ENCODE measurements around the gene ZNF212. TPM values are rescaled to one million over a fixed set of nuclear protein-coding genes. Genes with fewer than 3 reads are reported as not detected.
"Not testable (repeated sequence)": the region's sequence is repeated elsewhere in the genome, so short reads cannot be mapped to it uniquely, and the experiment has no call there.

The ZNF212 gene
- polyA plus RNA-seq, 3 donors: 16.5 to 20.9 (median 18.8) TPM

DNA sequence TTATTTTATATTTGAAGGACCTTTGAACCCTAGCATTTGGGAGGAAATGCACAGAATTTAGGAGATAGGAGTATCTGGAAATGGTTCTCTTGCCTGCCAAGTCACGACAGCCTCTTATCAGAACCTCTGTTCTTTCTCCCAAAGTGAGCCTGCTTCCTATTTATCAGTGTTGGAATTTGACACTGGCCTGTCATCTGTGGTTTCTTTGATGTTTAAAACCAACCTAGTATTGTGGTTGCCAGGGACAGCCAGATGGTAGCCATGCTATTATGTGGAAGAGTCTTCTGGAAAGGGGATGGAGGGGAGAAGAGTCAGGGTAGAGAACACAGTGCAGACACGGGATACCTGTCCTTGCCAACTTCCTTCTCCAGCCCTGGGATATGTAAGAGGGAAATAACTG lies 23.0 kb upstream of the ZNF212 start:
- no peak for DNase-seq

DNA sequence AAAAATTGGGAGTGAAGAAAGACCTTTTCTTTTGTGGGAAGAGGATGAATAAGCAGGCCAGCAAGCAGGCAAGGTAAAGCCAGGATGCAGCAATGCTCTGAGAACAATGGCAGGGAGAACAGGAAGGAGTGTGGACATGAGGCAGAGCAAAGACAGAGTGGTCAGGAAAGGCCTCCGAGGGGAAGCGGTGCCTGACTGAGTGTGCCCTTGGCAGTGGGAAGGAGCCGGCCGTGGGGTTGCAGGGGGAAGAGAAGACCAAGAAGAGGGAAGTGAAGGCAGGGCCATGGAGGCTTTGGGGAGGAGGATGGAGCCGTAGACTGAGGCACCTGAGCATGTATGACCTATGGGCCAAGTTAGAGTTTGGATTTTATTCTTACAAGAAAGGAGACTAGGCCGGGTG lies 21.9 kb upstream of the ZNF212 start:
- DNase-seq: no peak

DNA sequence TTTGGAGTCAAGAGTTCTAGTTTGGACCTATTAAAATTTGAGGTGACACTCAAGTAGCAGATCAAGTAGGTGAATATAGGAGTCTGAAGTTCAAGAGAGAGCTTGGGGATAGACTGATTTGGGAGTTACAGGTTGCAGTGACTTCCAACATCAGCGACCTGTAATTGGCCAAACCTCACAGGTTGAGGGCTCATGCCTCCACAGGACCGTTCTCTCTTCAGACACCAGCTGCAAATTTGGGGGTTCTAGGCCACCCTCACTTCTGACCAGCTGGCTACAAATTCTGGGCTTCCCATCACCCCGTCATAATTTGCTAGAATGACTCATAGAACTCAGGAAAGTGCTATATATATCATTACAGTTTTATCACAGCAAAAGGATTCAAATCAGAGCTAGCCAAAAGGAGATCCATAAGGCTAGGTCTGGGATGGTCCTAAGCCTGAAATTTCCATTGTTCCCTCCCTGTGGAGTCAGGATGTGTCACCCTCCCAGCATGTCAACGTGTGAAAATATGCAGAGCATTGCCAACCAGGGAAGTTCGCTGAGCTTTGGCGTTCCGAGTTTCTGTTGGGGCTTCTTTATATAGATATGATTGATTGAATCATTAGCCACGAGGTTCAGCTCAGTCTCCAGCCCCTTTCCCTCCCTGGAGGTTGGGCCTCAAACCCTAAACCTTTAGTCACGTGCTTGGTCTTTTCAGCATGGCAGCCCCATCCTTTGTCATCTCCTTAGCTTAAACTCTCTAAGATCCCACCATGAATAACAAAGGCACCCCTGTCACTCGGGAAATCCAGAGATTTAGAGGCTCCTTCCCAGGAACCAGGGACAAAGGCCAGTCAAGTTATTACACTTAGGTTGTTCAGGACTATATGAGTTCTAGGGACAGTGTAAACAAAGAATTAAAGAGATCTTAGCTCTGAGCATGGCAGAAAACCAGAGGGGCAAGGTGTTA lies 20.7 kb upstream of the ZNF212 start:
- no peak for DNase-seq

DNA sequence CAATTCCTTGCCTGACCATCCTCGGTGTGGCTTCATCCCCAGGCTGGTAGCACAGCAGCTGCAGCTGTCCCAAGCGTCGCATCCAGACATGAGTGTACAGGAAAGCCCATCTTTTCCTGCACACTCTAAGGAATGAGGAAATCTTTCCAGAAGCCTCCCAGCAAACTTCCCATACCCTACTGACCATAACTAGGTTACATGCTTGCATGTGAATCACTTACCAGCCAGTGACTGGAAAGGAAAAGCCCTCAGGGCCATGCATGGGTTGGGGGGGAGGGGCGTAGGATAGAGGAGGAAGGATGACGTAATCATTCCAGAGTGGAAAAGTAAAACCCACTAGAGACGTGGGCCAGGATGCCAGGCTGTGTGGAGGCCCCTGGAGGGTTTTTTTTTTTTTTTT lies 18.9 kb upstream of the ZNF212 start:
- no peak for DNase-seq

DNA sequence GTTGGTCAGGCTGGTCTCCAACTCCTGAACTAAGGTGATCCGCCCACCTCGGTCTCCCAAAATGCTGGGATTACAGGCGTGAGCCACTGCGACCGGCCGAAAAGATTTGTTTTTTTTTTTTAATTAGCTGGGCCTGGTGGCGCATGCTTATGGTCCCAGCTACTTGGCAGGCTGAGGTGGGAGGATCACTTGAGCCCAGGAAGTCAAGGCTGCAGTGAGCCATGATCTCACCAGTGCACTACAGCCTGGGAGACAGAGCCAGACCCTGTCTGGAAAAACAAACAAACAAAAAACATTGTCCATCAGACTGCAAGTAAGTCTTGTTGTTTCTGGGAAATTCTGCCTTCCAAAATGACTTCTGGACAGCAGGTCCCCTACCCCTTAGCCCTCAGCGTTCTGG lies 16.3 kb upstream of the ZNF212 start:
- DNase-seq: no peak

DNA sequence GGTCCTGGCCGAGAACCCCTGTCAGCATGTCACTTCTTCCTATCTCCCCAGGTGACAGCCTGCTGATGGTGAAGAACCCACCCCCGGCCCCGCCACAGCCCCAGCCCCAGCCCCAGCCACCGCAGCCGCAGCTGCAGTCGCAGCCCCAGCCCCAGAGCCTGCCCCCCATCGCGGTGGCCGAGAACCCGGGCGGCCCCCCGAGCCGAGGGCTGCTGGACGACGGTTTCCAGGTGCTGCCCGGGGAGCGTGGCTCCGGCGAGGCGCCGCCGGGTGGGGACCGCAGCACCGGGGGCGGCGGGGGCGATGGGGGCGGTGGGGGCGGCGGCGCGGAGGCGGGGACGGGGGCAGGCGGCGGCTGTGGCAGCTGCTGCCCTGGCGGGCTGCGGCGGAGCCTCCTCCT lies 15.7 kb upstream of the ZNF212 start:
- no peak for DNase-seq

DNA sequence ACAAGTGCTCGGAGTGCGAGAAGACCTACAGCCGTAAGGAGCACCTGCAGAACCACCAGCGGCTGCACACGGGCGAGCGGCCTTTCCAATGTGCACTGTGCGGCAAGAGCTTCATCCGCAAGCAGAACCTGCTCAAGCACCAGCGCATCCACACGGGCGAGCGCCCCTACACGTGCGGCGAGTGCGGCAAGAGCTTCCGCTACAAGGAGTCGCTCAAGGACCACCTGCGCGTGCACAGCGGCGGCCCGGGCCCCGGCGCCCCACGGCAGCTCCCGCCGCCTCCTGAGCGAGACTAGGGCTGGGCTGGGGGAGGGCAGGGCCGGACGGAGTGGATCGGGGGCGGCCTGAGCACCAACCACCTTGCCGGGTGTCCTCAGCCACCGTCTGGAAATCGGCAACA lies 15.1 kb upstream of the ZNF212 start:
- DNase-seq: no peak

DNA sequence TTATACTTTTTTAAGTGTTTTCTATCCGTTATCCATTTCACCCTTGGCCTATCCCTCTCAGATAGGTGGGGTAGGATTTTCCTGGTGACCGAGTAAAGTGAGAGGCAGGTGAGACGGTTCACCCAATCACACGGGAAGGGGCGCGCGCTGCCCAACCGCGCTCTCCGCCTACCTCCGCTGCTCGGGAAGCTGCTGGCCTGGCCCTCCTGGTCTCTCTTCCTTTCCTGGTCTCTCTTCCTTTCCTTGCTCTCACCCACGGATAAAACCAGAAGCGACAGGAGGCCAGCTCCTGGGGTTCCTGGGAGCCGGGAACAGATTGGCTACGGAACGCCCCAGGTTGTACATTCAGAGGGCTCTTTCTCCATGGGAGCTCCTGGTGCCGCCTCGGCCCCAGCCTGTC lies 14.3 kb upstream of the ZNF212 start:
- no peak for DNase-seq

DNA sequence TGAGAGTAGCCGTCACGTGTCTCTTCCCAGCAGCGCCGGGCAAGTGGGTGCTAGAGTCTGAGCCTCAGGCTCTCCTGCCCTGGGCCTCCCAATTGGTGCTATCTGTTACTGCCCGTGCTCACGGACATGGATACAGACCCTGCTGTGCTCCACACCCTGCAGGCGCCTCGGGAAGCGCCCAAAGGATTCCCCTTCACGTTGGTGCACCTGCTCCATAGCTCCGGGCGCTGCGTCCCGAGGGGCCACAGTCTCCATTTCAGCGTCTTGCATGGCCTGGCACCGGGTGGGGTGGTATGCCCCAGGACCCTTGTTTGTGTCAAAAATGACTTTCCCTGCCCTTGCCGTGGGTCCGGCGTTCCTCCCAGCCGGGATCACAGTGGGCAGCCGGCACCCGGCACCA lies 13.8 kb upstream of the ZNF212 start:
- no peak for DNase-seq

DNA sequence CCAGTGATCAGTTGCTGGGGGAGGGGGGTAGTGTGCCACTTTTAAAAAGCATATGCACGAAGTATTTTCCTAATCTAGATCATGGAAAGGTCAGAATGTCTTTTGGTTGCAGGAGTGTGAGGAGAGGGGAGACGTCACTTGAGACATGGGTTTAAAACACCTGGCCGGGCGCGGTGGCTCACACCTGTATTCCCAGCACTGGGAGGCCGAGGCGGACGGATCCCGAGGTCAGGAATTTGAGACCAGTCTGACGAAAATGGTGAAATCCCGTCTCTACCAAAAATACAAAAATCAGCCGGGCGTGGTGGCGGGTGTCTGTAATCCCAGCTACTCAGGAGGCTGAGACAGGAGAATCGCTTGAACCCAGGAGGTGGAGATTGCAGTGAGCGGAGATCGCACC lies 13.1 kb upstream of the ZNF212 start:
- not testable (repeated sequence) for DNase-seq

DNA sequence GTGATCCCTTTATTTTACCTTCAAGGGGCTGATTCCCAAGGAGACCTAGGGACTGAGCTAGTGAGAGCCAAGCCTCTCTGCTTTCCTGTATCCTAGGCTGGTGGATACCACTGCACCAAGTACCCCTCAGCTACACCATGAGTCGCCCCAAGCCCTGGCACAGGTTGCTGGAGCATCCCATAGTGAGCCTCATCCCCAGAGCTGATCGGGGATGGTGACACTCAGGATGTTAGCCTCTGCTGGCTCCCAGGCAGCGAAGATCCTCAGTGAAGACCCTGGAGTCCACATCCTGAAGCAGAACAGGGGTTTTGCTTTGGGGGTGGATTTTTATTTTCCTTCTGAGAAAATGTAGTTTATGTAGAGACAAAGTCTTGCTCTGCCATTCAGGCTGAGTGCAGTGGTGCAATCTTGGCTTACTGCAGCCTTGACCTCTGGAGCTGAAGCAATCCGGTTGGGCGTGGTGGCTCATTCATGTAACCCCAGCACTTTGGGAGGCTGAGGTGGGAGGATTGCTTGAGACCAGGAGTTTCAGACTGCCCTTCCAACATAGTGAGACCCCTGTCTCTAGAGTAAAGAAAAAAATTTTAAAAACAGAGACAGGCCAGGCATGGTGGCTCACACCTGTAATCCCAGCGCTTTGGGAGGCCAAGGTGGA lies 12.5 kb upstream of the ZNF212 start:
- DNase-seq: no peak

DNA sequence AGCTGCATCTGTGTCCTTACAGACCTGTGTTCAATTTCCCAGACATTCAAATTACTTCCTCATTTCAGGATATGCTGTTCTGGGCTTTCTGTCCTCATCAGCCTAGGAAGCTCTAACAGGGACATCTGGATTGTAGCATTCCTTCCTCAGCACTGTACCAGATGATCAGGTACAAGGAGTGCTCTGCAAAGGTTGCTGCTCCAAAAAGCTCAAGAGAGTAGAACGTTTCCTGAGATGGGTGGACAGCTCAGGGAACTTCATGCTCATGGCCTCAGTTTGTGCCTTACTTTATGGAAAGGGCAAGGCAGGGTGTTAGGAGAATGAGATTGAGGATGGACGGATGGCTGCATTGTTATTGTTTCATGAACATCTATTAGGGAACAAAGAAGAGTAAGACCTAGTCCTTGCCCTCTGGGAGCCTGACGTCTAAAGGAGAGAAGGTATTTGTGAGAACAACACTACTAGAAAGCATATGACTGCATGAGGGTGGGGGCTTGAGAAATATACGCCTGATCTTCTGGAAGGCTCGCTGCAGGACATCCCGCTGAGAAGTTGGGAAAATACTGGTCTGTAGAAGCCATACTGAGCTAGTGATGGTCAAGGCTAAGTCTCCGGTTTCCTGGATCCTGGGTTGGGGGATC lies 10.5 kb upstream of the ZNF212 start:
- no peak for DNase-seq

DNA sequence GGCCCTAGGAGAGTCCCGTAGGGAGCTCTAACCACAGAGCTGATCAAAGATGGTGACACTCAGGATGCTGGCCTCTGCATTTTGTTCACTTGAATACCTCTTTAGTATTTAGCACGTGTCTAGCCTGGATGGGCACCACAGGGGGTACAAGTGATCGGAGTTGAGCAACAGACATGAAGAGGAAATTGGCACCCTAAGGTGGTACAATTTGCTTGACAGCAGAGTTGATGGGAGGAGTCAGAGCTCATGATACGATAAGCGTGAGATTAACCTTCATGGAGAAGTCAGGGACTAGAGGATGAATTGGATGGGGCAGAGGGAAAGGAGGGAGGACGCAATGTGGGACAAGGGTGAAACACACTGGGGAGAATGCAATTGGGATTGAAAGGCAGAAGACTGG lies 9.9 kb upstream of the ZNF212 start:
- DNase-seq: no peak

DNA sequence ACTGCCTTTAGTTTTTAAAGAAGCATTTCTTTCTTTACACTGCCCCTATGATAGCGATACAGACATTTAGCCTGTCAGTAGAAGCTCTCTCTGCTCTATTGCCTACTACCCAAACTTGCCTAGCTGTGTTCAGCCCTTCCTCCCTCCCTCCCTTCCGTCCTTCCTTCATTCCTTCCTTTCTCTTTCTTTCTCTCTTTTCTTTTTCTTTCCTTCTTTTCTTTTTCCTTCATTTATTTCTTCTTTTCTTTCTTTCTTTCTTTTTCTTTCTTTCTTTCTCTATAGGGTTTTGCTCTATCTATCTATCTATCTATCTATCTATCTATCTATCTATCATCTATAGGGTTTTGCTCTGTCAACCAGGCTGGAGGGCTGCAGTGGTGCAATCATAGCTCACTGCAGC lies 7.1 kb upstream of the ZNF212 start:
- DNase-seq: no peak

DNA sequence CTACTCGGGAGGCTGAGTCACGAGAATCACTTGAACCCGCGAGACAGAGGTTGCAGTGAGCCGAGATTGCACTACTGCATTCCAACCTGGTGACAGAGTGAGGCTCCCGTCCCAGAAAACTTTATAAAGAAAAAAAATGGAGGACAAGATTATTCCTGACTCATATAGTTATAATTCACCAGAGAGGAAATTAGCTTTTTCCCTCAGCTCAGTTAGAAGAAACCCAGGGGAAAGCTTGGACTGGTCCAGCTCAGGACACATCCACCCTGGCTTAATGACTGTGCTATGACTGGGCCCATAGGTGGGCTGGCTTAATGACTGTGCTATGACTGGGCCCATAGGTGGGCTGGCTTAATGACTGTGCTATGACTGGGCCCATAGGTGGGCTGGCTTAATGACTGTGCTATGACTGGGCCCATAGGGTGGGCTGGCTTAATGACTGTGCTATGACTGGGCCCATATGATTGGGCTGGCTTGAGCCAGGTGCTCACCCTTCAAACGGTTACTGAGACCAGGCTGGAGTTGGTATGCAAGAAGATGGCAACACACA lies 5.7 kb upstream of the ZNF212 start:
- not testable (repeated sequence) for DNase-seq

DNA sequence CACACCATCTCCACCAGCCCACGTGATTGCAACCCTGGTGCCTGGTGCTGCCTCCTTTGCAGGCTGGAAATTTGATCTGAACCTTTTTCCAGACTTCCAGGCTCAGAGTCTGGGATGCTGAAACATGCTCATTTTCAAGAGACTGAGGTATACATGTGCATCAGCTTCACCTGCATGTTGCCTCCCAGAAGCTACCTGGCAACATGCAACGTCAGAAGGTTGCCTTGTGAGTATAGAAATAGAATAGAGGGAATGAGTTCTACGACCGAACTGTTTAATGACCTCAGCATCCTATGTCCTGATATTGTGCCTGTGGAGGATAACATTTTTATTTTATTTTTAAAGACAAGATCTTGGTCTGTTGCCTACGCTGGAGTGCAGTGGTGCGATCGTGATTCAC lies 1.9 kb upstream of the ZNF212 start:
- no peak for DNase-seq

DNA sequence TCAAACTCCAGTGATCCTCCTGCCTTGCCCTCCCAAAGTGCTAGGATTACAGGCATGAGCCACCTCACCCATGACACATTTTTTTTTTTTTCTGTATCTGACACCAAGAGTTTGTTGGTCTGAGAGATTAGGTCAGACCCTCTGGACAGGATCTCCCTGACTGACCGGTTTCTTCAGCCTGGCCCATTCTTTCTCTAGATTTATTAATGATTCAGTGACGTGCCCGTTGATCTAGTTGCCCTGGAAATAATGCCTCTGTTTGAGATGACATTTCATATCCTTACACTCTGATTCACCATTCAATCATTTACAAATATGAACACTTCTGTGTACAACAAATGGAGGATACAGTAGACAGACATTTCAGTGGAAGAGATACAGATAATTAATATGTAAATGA lies 1.4 kb upstream of the ZNF212 start:
- no peak for DNase-seq

DNA sequence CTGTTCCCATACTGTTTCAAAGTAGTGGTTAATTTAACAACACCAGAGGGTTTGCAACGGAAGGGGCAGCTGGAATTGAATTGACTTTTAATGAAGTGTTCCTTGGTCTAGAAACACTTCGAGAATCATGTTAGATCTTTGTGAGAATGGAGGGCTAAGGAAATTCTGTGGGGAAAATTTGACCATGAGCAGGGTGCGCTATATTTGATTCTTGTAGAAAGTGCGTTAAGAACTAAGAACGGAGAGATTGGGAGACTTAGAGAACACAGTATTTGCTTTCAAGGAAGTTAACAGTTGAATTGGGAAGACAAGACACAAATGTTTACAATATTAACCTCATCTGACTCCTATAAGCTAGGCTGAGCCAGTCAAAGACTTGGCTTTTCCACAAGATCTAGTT lies 1.2 kb downstream of the ZNF212 start:
- no peak for DNase-seq

DNA sequence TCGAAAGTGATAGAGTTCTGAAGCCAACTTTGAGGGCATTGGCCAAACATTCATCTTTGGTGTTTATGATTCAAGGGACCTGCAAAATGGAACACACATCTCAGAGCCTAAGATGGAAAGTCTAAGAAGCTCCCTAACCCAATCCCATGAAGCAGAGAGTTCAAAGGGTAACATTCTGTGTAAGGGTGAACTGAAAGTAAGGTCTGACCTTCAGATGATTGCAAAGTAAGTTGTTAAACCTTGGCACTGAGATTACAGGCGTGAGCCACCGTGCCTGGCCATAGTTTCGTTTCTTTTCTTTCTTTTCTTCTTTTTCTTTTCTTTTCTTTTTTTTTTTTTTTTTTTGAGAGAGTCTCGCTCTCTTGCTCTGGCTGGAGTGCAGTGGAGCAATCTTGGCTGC lies 2.2 kb downstream of the ZNF212 start:
- no peak for DNase-seq

DNA sequence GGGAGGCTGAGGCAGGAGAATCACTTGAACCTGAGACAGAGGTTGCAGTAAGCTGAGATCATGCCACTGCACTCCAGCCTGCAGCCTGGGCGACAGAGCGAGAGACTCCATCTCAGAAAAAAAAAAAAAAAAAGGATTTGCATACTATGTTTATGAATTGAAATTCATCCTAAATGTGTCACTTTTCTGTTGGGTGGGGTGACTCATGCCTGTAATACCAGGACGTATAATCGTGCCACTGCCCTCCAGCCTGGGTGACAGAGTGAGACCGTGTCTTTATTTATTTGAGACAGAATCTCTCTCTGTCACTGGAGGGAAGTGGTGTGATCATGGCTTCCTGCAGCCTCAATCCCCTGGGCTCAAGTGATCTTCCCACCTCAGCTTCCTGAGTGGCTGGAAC lies 5.8 kb downstream of the ZNF212 start:
- DNase-seq: no peak

DNA sequence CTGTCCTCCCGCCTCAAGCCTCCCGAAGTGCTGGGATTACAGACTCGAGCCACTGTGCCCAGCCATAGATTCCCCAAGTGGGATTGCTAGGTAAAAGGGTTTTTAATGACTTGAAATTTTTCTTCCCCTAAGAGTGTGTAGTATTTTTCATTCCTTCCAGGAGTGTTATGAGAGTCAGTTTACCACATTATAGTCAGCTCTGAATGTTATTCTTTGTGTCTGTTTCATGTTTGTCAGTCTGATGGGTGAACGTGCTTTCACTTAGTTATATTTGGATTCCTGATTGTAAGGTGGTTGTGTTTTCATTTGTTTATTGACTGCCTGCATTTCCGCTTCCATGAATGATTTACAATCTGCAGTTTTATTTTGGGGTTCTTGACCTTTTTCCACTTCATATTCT lies 6.3 kb downstream of the ZNF212 start:
- no peak for DNase-seq

DNA sequence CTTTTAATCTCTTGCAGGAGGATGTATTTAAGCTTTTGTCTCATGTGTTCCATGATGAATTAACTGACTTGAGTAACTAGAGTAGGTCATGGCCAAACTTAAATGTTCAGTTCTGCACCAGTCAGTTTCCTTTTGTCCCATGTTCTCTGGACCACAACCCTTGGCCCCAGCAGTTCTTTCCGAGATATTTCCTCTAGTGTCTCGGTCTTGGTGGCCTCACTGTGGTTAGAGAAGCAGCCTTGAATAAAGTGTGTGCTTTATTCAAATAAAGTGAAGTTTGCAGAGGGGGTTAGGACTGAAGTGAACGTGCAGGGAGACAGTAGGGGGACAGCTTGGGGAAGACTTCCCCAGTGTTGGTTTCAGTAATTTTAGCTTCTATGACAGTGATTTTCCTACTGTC lies 9.3 kb downstream of the ZNF212 start:
- DNase-seq: no peak

DNA sequence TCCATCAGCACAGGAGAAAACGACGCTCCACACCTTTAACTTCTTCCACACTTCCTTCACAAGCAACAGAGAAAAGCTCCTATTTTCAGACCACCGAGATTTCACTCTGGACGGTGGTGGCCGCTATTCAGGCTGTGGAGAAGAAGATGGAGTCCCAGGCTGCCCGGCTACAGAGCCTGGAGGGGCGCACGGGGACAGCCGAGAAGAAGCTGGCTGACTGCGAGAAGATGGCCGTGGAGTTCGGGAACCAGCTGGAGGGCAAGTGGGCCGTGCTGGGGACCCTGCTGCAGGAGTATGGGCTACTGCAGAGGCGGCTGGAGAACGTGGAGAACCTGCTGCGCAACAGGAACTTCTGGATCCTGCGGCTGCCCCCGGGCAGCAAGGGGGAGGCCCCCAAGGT lies 10.7 kb downstream of the ZNF212 start:
- DNase-seq: not testable (repeated sequence)

All from renal pelvis (tissue), 4 donors.